Epithelial cell of proximal tubule (primary cell): ENCODE measurements around the gene DPY19L1. TPM values are rescaled to one million over a fixed set of nuclear protein-coding genes. Genes with fewer than 3 reads are reported as not detected.
"Not testable (repeated sequence)": the region's sequence is repeated elsewhere in the genome, so short reads cannot be mapped to it uniquely, and the experiment has no call there.

ENCODE experiments used
- DNase-seq: peaks from one replicate; pipeline ENCODE4 v3.0.0-alpha.2; 2011; ENCODE audit warnings: low read depth
- H3K4me3 ChIP-seq: 2 replicates; pipeline ENCODE4 v1.5.1; 2011; ENCODE audit warnings: low read depth, mild to moderate bottlenecking, low read length
- CTCF ChIP-seq: conservative IDR thresholded peaks from 2 replicates; pipeline ENCODE4 v1.5.1; 2012; ENCODE audit warnings: low read depth, mild to moderate bottlenecking, low read length
- total RNA-seq: library from RNA; depleted of rRNA; stranded (reverse); fragments of >200 nt; gene quantifications from 2 replicates; pipeline ENCODE4 v1.2.3, GENCODE V29; 2015

The DPY19L1 gene
- total RNA-seq, 1 donor from 2014 or later: 28.0 TPM

- no peak overlapping the region for H3K4me3 ChIP-seq
- DNase-seq: no peak
- TF ChIP-seq CTCF: no peak
These were observed 147.3 kb downstream of the DPY19L1 start for GRCh38 chr7:34889951-34890350.

- no peak for TF ChIP-seq CTCF
- DNase-seq: no peak
- no peak overlapping the region for H3K4me3 ChIP-seq
These were observed 150.4 kb downstream of the DPY19L1 start for GRCh38 chr7:34886856-34887255.

DNA sequence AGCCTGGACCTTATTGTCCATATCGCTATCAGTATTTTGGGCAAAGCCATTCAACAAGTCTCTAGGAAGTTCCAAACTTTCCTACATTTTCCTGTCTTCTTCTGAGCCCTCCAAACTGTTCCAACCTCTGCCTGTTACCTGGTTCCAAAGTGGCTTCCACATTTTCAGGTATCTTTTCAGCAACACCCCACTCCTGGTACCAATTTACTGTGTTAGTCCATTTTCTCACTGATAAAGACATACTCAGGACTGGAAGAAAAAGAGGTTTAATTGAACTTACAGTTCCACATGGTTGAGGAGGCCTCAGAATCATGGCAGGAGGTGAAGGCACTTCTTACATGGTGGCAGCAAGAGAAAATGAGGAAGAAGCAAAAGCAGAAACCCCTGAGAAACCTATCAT, 153.4 kb downstream of the DPY19L1 start:
- not testable (repeated sequence) for H3K4me3 ChIP-seq, DNase-seq

- DNase-seq: no peak
- no peak overlapping the region for H3K4me3 ChIP-seq
- TF ChIP-seq CTCF: no peak
These were observed 157.4 kb downstream of the DPY19L1 start for GRCh38 chr7:34879871-34880270.

DNA sequence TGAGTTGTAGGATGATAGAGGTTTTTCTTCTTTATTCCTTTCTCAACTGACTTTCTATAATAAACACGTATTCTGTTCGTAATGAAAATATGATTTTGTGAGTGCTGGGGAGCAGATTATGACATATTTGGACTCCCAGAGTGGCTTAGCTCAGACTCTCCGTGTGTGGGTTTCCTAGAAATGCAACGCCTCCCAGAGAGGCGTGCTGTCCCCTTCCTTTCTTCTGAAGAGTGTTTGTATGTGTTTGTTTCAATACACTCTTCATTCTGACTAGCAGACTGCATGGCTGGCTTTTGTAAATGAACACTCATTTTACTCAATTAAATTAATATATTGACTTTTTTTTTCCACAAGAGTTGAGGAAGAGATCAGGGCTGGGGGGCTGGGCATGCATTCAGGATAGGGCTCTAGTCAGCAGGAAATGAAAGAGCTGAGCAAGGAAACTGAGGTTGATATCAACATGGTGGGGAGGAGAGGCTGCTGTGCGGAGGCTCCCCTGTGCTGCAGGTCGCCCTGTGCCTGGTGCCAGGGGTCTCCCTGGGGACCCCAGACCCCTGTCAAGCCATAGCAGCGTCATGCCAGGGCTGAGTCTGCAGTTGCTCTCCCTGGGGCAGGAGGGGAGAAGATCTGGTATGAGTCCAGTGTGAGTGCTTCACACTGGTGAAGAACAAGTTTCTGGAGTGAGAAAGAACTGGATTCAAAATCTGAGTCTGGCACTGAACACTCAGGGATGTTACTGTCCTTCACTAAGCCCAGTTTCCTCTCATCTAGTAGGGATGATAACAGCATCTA, 158.1 kb downstream of the DPY19L1 start:
- not testable (repeated sequence) for DNase-seq, H3K4me3 ChIP-seq

Other genes starting within 250 kb of the DPY19L1 start
- 0.69 and 1.8 TPM in 2 replicates for gene TBX20, start 216.6 kb upstream of the DPY19L1 start, total RNA-seq